LoVo (cell line): ENCODE measurements around the gene EDEM1.

Source experiments
- DNase-seq: peaks from one replicate; pipeline ENCODE4 v3.0.0-alpha.2; 2016; ENCODE audit warnings: low spot score

Gene EDEM1

GRCh38 chr3:5198986-5199731 lies 11.7 kb downstream of the EDEM1 start:
- no peak for DNase-seq

GRCh38 chr3:5201536-5201935 lies 14.0 kb downstream of the EDEM1 start:
- DNase-seq: no peak

DNA sequence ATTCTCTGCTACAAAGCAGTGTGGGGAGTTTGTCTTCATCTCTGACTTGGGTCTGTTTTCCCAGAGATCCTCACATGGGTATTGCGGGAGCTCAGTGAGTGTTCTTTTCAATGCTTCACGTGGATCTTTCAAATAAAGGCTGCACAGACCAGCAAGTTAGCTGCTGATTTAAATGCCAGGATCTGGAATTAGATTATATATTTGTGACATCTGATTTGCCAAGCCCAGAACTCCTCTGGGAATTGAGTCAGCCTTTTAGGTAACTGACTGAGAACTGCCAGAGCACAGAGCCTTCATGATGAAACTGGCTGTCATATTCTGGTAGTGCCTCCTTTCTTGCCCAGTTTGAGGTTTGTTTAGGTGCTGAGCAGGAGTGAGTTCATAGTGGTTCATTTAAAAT lies 14.7 kb downstream of the EDEM1 start:
- DNase-seq: no peak

DNA sequence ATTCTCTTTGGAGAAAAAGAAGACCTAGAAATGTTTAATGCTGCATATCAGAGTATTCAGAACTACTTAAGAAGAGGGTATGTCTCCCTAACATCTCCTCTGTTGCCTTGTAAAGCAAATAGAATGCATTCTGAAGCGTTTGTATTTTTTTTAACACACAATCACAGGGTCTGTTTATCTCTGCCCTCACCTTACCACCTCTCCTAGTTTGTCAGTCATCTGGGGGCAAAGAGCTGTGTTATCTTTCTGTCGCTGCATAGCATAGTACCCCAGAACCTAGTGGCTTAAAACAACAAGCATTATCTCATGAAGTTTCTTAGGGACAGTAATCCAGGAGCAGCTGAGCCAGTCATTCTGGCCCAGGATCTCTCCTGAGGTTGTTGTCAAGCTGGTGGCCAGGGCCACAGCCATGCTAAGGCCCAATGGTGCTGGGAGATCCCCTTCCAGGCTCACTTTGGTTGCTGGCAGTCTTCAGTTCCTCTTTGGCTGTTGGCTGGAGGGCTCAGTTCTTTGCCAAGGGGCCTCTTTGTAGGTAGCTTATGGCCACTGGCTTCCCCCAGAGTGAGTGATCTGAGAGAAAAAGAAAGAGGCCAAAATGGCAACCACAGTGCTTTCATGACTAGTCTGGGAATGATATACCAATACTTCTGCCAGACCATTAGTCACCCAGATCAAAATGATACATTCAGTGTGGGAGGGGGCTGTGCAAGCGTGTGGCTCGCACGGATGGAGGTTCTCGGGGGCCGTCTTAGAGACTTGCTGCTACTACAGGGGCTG lies 17.8 kb downstream of the EDEM1 start:
- no peak for DNase-seq

GRCh38 chr3:5210926-5211325 lies 23.4 kb downstream of the EDEM1 start:
- DNase-seq: no peak

GRCh38 chr3:5212628-5213573 lies 25.4 kb downstream of the EDEM1 start:
- DNase-seq: no peak

DNA sequence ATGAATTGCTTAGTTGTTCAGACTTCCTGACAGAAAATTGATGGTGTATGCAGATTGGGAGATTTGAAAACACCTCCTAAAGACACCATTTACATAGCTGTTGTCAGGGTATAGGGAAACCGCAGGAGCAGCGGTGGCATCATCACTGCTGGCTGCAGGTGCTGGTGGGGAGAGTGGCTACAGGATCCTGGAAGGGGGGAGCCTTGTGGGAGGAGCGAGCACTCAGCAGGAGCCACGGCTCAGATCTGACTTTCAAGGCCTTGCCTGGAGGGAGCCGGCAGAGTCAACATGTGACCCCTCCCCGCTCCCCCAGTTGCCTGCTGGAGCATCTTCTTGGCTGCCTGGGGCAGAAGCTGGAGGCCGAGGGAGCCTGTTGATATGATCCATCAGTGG lies 26.1 kb downstream of the EDEM1 start:
- no peak for DNase-seq

DNA sequence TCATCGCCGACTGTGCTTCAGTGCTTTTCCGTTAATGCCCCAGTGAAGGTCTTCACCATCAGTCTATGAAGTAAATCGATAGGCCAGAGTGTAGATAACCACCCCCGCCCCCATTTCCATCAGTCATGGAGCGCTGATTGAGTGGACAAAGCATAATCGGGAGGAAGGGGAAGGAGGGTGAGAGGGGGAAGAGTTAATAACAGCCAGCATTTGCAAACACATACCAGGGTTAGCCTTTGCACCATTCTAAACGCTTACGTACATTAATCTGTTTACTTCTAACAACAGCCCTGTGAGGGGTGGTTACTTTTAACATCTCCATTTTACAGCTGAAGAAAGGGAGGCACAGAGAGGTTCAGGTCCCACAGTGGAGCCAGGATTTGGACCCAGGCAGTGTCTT lies 26.8 kb downstream of the EDEM1 start:
- DNase-seq: no peak

DNA sequence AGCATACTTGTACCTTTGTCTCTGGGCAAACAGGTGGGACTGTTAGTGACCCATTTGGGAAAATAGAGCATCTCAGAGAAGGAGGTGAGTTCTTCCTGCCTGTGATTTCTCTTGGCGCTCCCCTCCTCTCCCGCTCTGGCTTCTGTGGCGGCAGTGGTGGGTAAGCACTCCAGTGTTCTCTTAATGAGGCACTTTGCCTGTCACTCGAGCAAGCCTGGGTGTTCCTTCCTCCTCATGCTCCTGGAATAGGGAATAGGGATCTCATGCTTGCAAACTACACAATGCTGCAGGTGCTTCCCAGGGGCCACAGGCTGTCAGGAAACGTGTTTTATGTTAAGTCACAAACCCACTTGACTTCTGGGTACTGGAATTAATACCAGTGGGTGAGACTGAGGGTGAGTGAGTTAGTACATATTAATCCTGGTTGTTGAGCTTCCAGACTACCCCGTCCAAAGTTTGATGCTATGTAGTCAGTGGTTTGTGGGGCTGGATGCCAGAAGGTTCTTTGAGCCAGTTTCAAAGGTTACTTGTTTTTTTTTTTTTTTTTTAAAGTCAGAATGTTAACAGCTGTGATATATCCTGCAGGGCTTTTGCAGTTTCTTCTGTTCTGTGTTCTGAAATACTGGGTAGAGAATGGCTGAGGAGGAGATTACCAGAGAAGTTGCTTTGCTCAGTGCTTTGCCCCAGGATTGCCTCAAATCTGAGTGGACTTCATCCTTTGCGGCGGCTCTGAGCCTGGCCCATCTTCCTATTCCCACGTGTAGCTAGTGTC lies 30.5 kb downstream of the EDEM1 start:
- no peak for DNase-seq

DNA sequence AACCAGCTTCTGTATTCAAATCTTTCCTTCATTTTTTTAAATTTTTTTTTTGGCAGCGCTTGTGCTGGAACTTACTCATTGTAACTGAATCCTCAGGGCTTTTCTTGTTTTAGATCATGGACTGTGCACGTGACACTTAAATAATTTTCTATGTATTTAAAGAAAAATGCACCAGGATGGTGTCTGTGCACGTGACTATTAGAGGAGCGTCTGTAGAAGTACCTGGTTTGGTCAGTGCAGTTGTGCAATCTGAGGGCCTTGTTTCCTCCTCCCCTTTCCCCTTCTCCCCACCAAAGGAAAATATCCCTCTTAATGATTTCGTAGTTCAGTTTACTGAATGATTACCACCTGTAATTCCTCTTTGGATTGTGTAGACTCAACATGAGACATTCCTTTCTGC lies 31.3 kb downstream of the EDEM1 start:
- no peak for DNase-seq

DNA sequence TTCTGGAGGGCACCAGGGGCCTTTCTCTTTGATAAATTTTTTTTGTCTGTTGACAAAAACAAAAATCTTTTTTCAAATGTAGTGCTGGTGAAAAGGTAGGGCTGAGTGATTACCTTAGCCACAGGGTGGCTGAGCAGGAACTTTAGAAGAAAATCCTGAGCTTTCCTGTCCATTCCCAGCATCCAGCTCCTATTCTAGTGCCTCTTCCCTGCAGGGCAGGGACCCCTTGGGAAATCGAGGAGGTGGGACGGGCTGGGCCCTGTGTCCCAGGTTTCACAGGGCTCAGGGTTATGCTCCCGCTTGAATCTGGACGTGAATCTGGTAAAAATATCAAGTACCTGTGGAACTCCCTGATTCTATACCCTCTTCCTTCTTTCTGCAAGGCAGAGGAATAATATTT lies 31.7 kb downstream of the EDEM1 start:
- no peak for DNase-seq

DNA sequence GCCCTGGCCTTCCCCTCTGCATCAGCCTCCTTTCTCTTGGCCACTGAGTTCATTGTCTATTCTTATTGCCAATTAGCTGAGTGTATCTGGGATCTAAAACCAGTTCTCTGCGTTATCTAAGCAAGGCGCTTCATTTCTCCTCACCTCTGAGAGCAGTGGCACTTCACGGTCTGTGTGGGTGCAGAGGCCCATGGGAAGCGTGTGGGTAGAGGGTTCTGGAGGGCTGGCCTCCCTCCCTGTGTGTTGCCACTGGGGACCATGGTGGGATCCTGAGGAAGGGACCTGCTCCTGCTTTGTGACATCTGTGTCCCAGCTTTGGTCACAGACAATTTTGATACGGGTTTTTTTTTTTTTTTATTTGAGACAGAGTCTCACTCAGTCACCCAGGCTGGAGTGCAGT lies 32.7 kb downstream of the EDEM1 start:
- no peak for DNase-seq

- DNase-seq: no peak
These were observed 33.3 kb downstream of the EDEM1 start for GRCh38 chr3:5220667-5221431.

GRCh38 chr3:5221701-5222100 lies 34.2 kb downstream of the EDEM1 start:
- DNase-seq: no peak

- no peak for DNase-seq
These were observed 34.9 kb downstream of the EDEM1 start for GRCh38 chr3:5222283-5223005.

- no peak for DNase-seq
These were observed 39.3 kb downstream of the EDEM1 start for GRCh38 chr3:5226783-5227182.

GRCh38 chr3:5227812-5228211 lies 40.3 kb downstream of the EDEM1 start:
- no peak for DNase-seq

GRCh38 chr3:5229414-5229813 lies 41.9 kb downstream of the EDEM1 start:
- DNase-seq: no peak

DNA sequence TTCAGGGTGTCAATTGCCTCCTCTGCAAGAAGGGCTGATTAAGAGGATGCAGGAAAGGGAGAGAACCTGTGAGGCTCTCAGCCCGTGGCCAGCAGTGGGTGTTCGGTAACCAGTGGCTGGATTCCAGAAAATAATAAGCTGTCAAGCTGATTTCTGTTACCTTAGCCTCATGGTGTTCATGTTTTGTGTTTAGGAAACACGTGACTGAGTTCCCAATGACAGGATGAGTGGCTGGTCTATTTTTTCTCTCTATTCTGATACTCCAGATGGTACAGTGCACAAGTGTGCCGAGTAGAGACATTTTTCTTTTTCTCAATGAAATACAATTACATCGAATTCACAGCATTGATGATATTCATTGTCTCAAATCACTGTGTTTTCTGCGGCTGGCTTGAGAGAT lies 43.6 kb downstream of the EDEM1 start:
- DNase-seq: no peak

DNA sequence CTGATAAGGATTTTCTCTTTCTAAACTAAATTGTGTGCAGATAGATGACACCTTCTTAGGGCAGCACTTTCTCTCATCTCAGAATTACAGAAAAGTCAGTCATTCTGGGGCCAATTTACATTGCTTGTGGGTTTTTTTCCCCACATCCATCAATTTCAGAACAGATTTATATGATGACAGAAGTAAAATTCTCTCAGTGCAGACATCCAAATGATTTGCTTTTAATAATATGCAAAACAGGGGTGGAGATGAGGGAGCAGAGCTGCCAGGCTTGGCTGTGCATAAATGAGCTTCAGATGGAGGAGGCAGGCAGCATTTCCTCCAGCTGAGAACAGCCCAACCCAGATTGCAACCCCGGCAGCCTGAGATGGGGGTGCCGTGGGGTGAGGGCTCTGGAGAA lies 44.0 kb downstream of the EDEM1 start:
- no peak for DNase-seq
